IMR-90 (cell line): ENCODE measurements around the gene LBH. TPM values are rescaled to one million over a fixed set of nuclear protein-coding genes. Genes with fewer than 3 reads are reported as not detected.
A peak's percentile ranks its signal among the peaks of the same experiment; 100 is the strongest.

Source experiments
- ATAC-seq: fragments of 200-7000 bp; cut with Tn5 transposase; 2 replicates; pipeline ENCODE4 v1.9.1; 2020; ENCODE audit warnings: low read depth, mild to moderate bottlenecking, moderate library complexity
- BruUV-seq: library from RNA; stranded (reverse); fragments of 400-500 nt; replicated peaks from 2 replicates; lab custom pipeline; 2021; lab: Mats Ljungman, UMichigan
- CTCF ChIA-PET: fragments of 300-600 bp; formaldehyde crosslinking; extraction: SDS; loops from one replicate; lab custom pipeline; 2021; ENCODE audit warnings: antibody characterized with exemption; lab: Yijun Ruan, JAX
- POLR2A ChIA-PET: fragments of 300-600 bp; sonication (Branson Sonifier 250); formaldehyde crosslinking; loops from one replicate; lab custom pipeline; 2022; ENCODE audit warnings: antibody characterized with exemption; ENCODE audit not compliant: unreplicated experiment; lab: Charles Lee
- DNase-seq: peaks from one replicate; pipeline ENCODE4 v3.0.0; 2013
- H2AFZ ChIP-seq: replicated peaks from 2 replicates; pipeline ENCODE3; 2013; ENCODE audit warnings: low read length, mild to moderate bottlenecking; ENCODE audit not compliant: poor library complexity
- H2AK5ac ChIP-seq: 2 replicates; pipeline ENCODE4 v1.6.1; 2013; ENCODE audit warnings: low read depth, low read length, inconsistent platforms
- H2AK9ac ChIP-seq: replicated peaks from 2 replicates; pipeline ENCODE3; 2013; ENCODE audit warnings: mild to moderate bottlenecking, low read depth, low read length, moderate library complexity; ENCODE audit not compliant: poor library complexity
- H2BK120ac ChIP-seq: 2 replicates; pipeline ENCODE4 v1.6.1; 2013; ENCODE audit warnings: low read depth, low read length, inconsistent platforms
- H2BK15ac ChIP-seq: 3 replicates; pipeline ENCODE4 v1.6.1; 2013; ENCODE audit warnings: low read depth, low read length, inconsistent platforms
- H2BK20ac ChIP-seq: 2 replicates; pipeline ENCODE4 v1.6.1; 2013; ENCODE audit warnings: low read depth, mild to moderate bottlenecking, inconsistent platforms, low read length, moderate library complexity
- H2BK5ac ChIP-seq: 2 replicates; pipeline ENCODE4 v1.6.1; 2013; ENCODE audit warnings: mild to moderate bottlenecking, low read depth, low read length, inconsistent platforms; ENCODE audit not compliant: poor library complexity, severe bottlenecking
- H3K14ac ChIP-seq: replicated peaks from 2 replicates; pipeline ENCODE4 v1.6.1; 2013; ENCODE audit warnings: low read depth, low read length, inconsistent platforms
- H3K18ac ChIP-seq: 2 replicates; pipeline ENCODE4 v1.6.1; 2013; ENCODE audit warnings: low read depth, low read length, control low read depth
- H3K23ac ChIP-seq: 2 replicates; pipeline ENCODE4 v1.6.1; 2013; ENCODE audit warnings: low read depth, low read length, inconsistent platforms
- H3K27ac ChIP-seq: 2 replicates; pipeline ENCODE4 v1.5.1; 2013; ENCODE audit warnings: mild to moderate bottlenecking, control low read depth, low read length; ENCODE audit not compliant: insufficient read depth
- H3K27me3 ChIP-seq: 2 replicates; pipeline ENCODE4 v1.6.1; 2013; ENCODE audit warnings: low read length; ENCODE audit not compliant: control insufficient read depth, insufficient read depth
- H3K36me3 ChIP-seq: 2 replicates; pipeline ENCODE4 v1.6.1; 2013; ENCODE audit warnings: low read length, mixed read lengths; ENCODE audit not compliant: control insufficient read depth, insufficient read depth
- H3K4ac ChIP-seq: 2 replicates; pipeline ENCODE4 v1.6.1; 2013; ENCODE audit warnings: low read depth, low read length, inconsistent platforms
- H3K4me1 ChIP-seq: 2 replicates; pipeline ENCODE4 v1.6.1; 2013; ENCODE audit warnings: low read length, mixed read lengths; ENCODE audit not compliant: control insufficient read depth, insufficient read depth
- H3K4me2 ChIP-seq: 2 replicates; pipeline ENCODE4 v1.6.1; 2013; ENCODE audit warnings: low read depth, mild to moderate bottlenecking, control low read depth, low read length, moderate library complexity
- H3K4me3 ChIP-seq: 2 replicates; pipeline ENCODE4 v1.5.1; 2013; ENCODE audit warnings: low read depth, mild to moderate bottlenecking, control low read depth, low read length, moderate library complexity; ENCODE audit not compliant: insufficient read depth
- H3K56ac ChIP-seq: 2 replicates; pipeline ENCODE4 v1.6.1; 2013; ENCODE audit warnings: low read length, inconsistent platforms; ENCODE audit not compliant: insufficient read depth; ENCODE audit errors: extremely low read depth
- H3K79me1 ChIP-seq, 2 experiments: 2 replicates each; pipeline ENCODE4 v1.6.1; 2013; ENCODE audit warnings: low read length in 2 of 2, inconsistent platforms in 1 of 2, low read depth in 1 of 2
- H3K9ac ChIP-seq: 2 replicates; pipeline ENCODE4 v1.6.1; 2013; ENCODE audit warnings: low read depth, low read length, control low read depth
- H3K9me1 ChIP-seq: 2 replicates; pipeline ENCODE4 v1.6.1; 2013; ENCODE audit warnings: low read length, inconsistent platforms; ENCODE audit not compliant: insufficient read depth
- H3K9me3 ChIP-seq: 2 replicates; pipeline ENCODE4 v1.6.1; 2013; ENCODE audit warnings: low read length; ENCODE audit not compliant: control insufficient read depth, insufficient read depth
- H4K20me1 ChIP-seq: 2 replicates; pipeline ENCODE4 v1.6.1; 2013; ENCODE audit warnings: low read length, inconsistent platforms; ENCODE audit not compliant: insufficient read depth
- H4K5ac ChIP-seq: 2 replicates; pipeline ENCODE4 v1.6.1; 2013; ENCODE audit warnings: mild to moderate bottlenecking, low read depth, low read length, control low read depth
- H4K8ac ChIP-seq, 2 experiments: 2 replicates each; pipeline ENCODE4 v1.6.1; 2013; ENCODE audit warnings: low read depth in 2 of 2, low read length in 2 of 2, control low read depth in 1 of 2, inconsistent platforms in 1 of 2
- H4K91ac ChIP-seq: 2 replicates; pipeline ENCODE4 v1.6.1; 2013; ENCODE audit warnings: low read depth, low read length, inconsistent platforms; ENCODE audit not compliant: insufficient read depth
- CEBPB ChIP-seq: IDR thresholded peaks from 2 replicates; pipeline ENCODE4 v1.6.1; 2012; ENCODE audit warnings: low read depth, low read length, improper control_type of control experiment
- CHD1 ChIP-seq: IDR thresholded peaks from 2 replicates; pipeline ENCODE4 v1.6.1; 2012; ENCODE audit warnings: low read depth, low read length, improper control_type of control experiment
- FOS ChIP-seq: fragments of 150-350 bp; IDR thresholded peaks from 2 replicates; pipeline ENCODE4 v1.6.1; 2016; ENCODE audit warnings: low read depth, low read length
- MAFK ChIP-seq: IDR thresholded peaks from 2 replicates; pipeline ENCODE4 v1.6.1; 2012; ENCODE audit warnings: low read depth, low read length, improper control_type of control experiment
- MAZ ChIP-seq: IDR thresholded peaks from 2 replicates; pipeline ENCODE4 v1.6.1; 2012; ENCODE audit warnings: low read depth, mild to moderate bottlenecking, low read length, improper control_type of control experiment, moderate library complexity, borderline replicate concordance
- MXI1 ChIP-seq: IDR thresholded peaks from 2 replicates; pipeline ENCODE4 v1.6.1; 2012; ENCODE audit warnings: low read depth, mild to moderate bottlenecking, low read length, moderate library complexity, borderline replicate concordance
- NFE2L2 ChIP-seq: fragments of 150-350 bp; IDR thresholded peaks from 2 replicates; pipeline ENCODE4 v1.6.1; 2016; ENCODE audit warnings: low read depth, mild to moderate bottlenecking, low read length
- POLR2A ChIP-seq: IDR thresholded peaks from 2 replicates; pipeline ENCODE4 v1.6.1; 2012; ENCODE audit warnings: mild to moderate bottlenecking, low read depth, low read length
- RAD21 ChIP-seq: IDR thresholded peaks from 2 replicates; pipeline ENCODE4 v1.6.1; 2012; ENCODE audit warnings: low read length, improper control_type of control experiment
- RCOR1 ChIP-seq: IDR thresholded peaks from 2 replicates; pipeline ENCODE4 v1.6.1; 2012; ENCODE audit warnings: mild to moderate bottlenecking, low read length, improper control_type of control experiment; ENCODE audit not compliant: insufficient replicate concordance
- RFX5 ChIP-seq: IDR thresholded peaks from 2 replicates; pipeline ENCODE4 v1.8.0; 2012; ENCODE audit warnings: low read depth, mild to moderate bottlenecking, low read length, moderate library complexity
- SMC3 ChIP-seq: fragments of 150-350 bp; IDR thresholded peaks from 2 replicates; pipeline ENCODE4 v1.6.1; 2016; ENCODE audit warnings: low read depth, mild to moderate bottlenecking, antibody characterized with exemption, low read length, moderate library complexity
- WGBS, 2 experiments: methylation state at CpG; one replicate each; pipeline versions ENCODE4 v1.1.5 to v1.1.7; 2013; ENCODE audit warnings: missing lambda C conversion rate in 2 of 2; ENCODE audit not compliant: insufficient read length in 1 of 2; ENCODE audit errors: extremely low coverage in 2 of 2; 5-methylcytosine and 5-hydroxymethylcytosine counted together
- dilution Hi-C: fragments of 300-500 bp; cut with HindIII; formaldehyde crosslinking; loops from one replicate; pipeline ENCODE4 v1.14.3; 2018; ENCODE audit warnings: low sequenced_read_pairs; ENCODE audit not compliant: unreplicated experiment
- in situ Hi-C: fragments of 300-500 bp; cut with MboI; formaldehyde crosslinking; loops from 3 replicates; pipeline ENCODE4 v1.14.3; 2019; ENCODE audit warnings: low sequenced_read_pairs, inconsistent platforms, mixed read lengths
- intact Hi-C: fragments of 100-400 bp; cut with micrococcal nuclease; formaldehyde crosslinking; loops from 2 replicates; pipeline ENCODE4 v1.10.0; 2022
- polyA plus RNA-seq, 3 experiments: library from polyadenylated mRNA; depleted of rRNA; stranded (reverse); fragments of >200 nt; gene quantifications; 2 replicates each; pipeline ENCODE4 v1.2.3, GENCODE V29; 2012; ENCODE audit warnings: low replicate concordance in 1 of 3
- total RNA-seq: library from RNA; depleted of rRNA; stranded (reverse); fragments of >200 nt; gene quantifications from 2 replicates; pipeline ENCODE4 v1.2.3, GENCODE V29; 2012
- TF ChIP-seq, protein P1 (sequence below): conservative IDR thresholded peaks from 2 replicates; pipeline ENCODE4 v1.5.1; 2012; ENCODE audit warnings: mild to moderate bottlenecking, low read depth, low read length, improper control_type of control experiment

Gene LBH
- total and polyA plus RNA-seq, 2 of the 4 experiments (the other 2 are of a cell fraction): 158 to 202 TPM

- Histone ChIP-seq H3K79me1 (peaks cover 5 to 10% of the 10 kb centered on the region in 2 experiments; a peak in 3 of 4 replicates), H2BK120ac (peak overlapping the region; percentile 96), H4K5ac (peak overlapping the region; percentile 86), H4K91ac (peak overlapping the region; percentile 95), H2BK15ac (peak overlapping the region; percentile 38; the same call in 2 of the 3 replicates), H3K18ac (peak overlapping the region; percentile 95), H2BK20ac (peak overlapping the region; percentile 92), H3K9me3 (no peaks in the 10 kb centered on the region), H3K4me2 (peak overlapping the region; percentile 87), H3K36me3 (no peaks in the 10 kb centered on the region), H4K8ac (peak overlapping the region; percentile 51 to 96), H2BK5ac (peak overlapping the region; percentile 91), H3K23ac (peak overlapping the region; percentile 95), H3K27ac (peak overlapping the region; percentile 91), H4K20me1 (no peaks in the 10 kb centered on the region), H3K27me3 (no peaks in the 10 kb centered on the region; the same call in 1 of the 2 replicates), H2AFZ (peak overlapping the region; percentile 89), H3K56ac (peak overlapping the region; percentile 94), H3K4me1 (peaks cover 11% of the 10 kb centered on the region), H2AK9ac (peak overlapping the region; percentile 82), H3K14ac (peak overlapping the region; percentile 99), H3K9ac (peak overlapping the region; percentile 93), H2AK5ac (peak overlapping the region; percentile 83), H3K4ac (peak overlapping the region; percentile 97), H3K4me3 (peak overlapping the region; percentile 56), H3K9me1 (peaks cover 10% of the 10 kb centered on the region)
- peak; percentile 87 for DNase-seq
- peak; percentile 87 for ATAC-seq
- TF ChIP-seq SMC3: no peak
- 0 out of 2 replicates have a peak, but pooled peaks have one; percentile 35 for TF ChIP-seq MXI1
- TF ChIP-seq FOS: no peak
- peak; percentile 2; the same call in 1 of the 2 replicates for TF ChIP-seq CEBPB
- no peak for TF ChIP-seq CHD1
- TF ChIP-seq RCOR1: no peak
- TF ChIP-seq MAZ: no peak
- TF ChIP-seq MAFK: no peak
- peak; percentile 62 for TF ChIP-seq POLR2A
- TF ChIP-seq, protein P1, sequence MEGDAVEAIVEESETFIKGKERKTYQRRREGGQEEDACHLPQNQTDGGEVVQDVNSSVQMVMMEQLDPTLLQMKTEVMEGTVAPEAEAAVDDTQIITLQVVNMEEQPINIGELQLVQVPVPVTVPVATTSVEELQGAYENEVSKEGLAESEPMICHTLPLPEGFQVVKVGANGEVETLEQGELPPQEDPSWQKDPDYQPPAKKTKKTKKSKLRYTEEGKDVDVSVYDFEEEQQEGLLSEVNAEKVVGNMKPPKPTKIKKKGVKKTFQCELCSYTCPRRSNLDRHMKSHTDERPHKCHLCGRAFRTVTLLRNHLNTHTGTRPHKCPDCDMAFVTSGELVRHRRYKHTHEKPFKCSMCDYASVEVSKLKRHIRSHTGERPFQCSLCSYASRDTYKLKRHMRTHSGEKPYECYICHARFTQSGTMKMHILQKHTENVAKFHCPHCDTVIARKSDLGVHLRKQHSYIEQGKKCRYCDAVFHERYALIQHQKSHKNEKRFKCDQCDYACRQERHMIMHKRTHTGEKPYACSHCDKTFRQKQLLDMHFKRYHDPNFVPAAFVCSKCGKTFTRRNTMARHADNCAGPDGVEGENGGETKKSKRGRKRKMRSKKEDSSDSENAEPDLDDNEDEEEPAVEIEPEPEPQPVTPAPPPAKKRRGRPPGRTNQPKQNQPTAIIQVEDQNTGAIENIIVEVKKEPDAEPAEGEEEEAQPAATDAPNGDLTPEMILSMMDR: no peak
- TF ChIP-seq RFX5: no peak
- peak; percentile 22; the same call in 1 of the 2 replicates for TF ChIP-seq RAD21
- no peak for TF ChIP-seq NFE2L2
- ChIA-PET CTCF (interaction anchor here (1.0 to 3.1 kb wide), 2 partner anchors 17 to 61 kb away, joined by 4 to 9 read pairs; no protein-coding TSS in a partner anchor), POLR2A (interaction anchor here (0.7 kb wide), 1 partner anchor 9 kb away, joined by 3 read pairs; no protein-coding TSS in a partner anchor)
- WGBS, 2 experiments: 25% methylated on average over 5 of the region's 8 CpGs; no CpG with 5 or more reads in 1 of the 2 experiments
- dilution Hi-C loops: no loop called here
- intact Hi-C loops: no loop called here
- in situ Hi-C loops: no loop called here
- BruUV-seq: no TSS peak
Observed at GRCh38 chr2:30225131-30225762, 6.1 kb upstream of the LBH start.
